ENCODE data around the gene SLC25A30. TPM values are rescaled to one million over a fixed set of nuclear protein-coding genes. Genes with fewer than 3 reads are reported as not detected.
"Not testable (repeated sequence)": the region's sequence is repeated elsewhere in the genome, so short reads cannot be mapped to it uniquely, and the experiment has no call there.

The SLC25A30 gene
- total RNA-seq, 1 donor from 2014 or later = 11.5 TPM

GRCh38 chr13:45356966-45357672 lies 61.1 kb downstream of the SLC25A30 start:
- TF ChIP-seq POLR2AphosphoS5 (IDR thresholded peaks at IDR 0.05; ENCODE audit: insufficient read depth in 1 of 2, low read depth in 1 of 2) = no peak
- TF ChIP-seq, protein P1, sequence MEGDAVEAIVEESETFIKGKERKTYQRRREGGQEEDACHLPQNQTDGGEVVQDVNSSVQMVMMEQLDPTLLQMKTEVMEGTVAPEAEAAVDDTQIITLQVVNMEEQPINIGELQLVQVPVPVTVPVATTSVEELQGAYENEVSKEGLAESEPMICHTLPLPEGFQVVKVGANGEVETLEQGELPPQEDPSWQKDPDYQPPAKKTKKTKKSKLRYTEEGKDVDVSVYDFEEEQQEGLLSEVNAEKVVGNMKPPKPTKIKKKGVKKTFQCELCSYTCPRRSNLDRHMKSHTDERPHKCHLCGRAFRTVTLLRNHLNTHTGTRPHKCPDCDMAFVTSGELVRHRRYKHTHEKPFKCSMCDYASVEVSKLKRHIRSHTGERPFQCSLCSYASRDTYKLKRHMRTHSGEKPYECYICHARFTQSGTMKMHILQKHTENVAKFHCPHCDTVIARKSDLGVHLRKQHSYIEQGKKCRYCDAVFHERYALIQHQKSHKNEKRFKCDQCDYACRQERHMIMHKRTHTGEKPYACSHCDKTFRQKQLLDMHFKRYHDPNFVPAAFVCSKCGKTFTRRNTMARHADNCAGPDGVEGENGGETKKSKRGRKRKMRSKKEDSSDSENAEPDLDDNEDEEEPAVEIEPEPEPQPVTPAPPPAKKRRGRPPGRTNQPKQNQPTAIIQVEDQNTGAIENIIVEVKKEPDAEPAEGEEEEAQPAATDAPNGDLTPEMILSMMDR (IDR thresholded peaks at IDR 0.05) = no peak
- TF ChIP-seq POLR2A (IDR thresholded peaks at IDR 0.05) = no peak
- no peaks in the 10 kb centered on the region for H3K4me1 ChIP-seq
- H3K27ac ChIP-seq = no peak overlapping the region
- peaks cover 0 to 30% of the 10 kb centered on the region in 2 donors for H3K36me3 ChIP-seq
- no peak for DNase-seq (ENCODE audit: extremely low spot score in 2 of 2)
- intact Hi-C loops (cut with DNase I) = no loop called here
- no peaks in the 10 kb centered on the region for H3K27me3 ChIP-seq
- H3K9me3 ChIP-seq = no peaks in the 10 kb centered on the region
- H3K4me3 ChIP-seq = no peak overlapping the region

DNA sequence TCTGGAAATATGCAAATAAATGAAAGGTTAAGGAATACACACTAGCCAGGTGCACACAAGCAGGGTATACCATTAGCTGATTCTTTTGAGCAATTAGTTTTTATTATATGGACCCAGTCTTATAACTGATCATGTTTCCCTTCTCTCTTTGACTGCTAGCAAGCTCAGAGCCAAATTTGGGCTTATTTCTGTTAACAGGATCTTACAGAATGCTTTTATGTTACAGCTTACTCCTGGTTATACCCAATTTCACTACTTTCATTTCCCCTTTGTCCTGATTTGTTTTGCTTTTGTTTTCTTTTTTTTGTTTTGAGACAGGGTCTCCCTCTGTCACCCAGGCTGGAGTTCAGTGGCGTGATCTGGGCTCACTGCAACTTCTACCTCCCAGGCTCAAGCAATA lies 64.3 kb downstream of the SLC25A30 start:
- Histone ChIP-seq H3K4me3 (no peak overlapping the region), H3K27me3 (no peaks in the 10 kb centered on the region), H3K27ac (no peak overlapping the region), H3K9me3 (no peaks in the 10 kb centered on the region), H3K36me3 (peaks cover 0 to 36% of the 10 kb centered on the region in 2 donors), H3K4me1 (no peaks in the 10 kb centered on the region)
- intact Hi-C loops (cut with DNase I) = no loop called here
- DNase-seq (ENCODE audit: extremely low spot score in 2 of 2) = no peak
- TF ChIP-seq, protein P1 (IDR thresholded peaks at IDR 0.05) = no peak
- TF ChIP-seq POLR2A (IDR thresholded peaks at IDR 0.05) = no peak
- TF ChIP-seq POLR2AphosphoS5 (IDR thresholded peaks at IDR 0.05; ENCODE audit: insufficient read depth in 1 of 2, low read depth in 1 of 2) = no peak

DNA sequence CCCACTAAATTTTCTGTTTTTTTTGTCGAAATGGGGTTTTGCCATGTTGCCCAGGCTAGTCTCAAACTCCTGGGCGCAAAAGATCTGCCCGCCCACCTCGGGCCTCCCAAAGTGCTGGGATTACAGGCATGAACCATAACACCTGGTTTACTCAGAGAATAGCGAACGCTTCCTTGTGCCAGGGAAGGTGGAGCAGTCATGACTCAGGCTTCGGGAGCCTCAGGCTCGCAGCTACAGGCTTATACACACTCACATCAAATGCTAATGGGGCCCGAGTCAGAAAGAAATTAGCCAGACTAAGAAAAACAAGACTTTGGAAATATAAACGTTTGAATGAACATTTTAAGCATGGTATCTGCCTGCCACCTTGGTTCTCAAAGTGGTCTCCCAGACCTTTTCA lies 66.1 kb downstream of the SLC25A30 start:
- Histone ChIP-seq H3K9me3 (no peaks in the 10 kb centered on the region), H3K4me3 (no peak overlapping the region), H3K36me3 (peaks cover 0 to 36% of the 10 kb centered on the region in 2 donors), H3K27ac (no peak overlapping the region), H3K4me1 (no peaks in the 10 kb centered on the region), H3K27me3 (no peaks in the 10 kb centered on the region)
- no peak for DNase-seq (ENCODE audit: extremely low spot score in 2 of 2)
- intact Hi-C loops (cut with DNase I) = no loop called here
- no peak for TF ChIP-seq POLR2A (IDR thresholded peaks at IDR 0.05)
- peak; percentile 24 to 30 for TF ChIP-seq POLR2AphosphoS5 (IDR thresholded peaks at IDR 0.05; ENCODE audit: insufficient read depth in 1 of 2, low read depth in 1 of 2)
- TF ChIP-seq, protein P1 (IDR thresholded peaks at IDR 0.05) = no peak

- TF ChIP-seq, protein P1 (IDR thresholded peaks at IDR 0.05) = no peak
- TF ChIP-seq POLR2A (IDR thresholded peaks at IDR 0.05) (no peak), POLR2AphosphoS5 (IDR thresholded peaks at IDR 0.05; ENCODE audit: insufficient read depth in 1 of 2, low read depth in 1 of 2) (no peak)
- no peaks in the 10 kb centered on the region for H3K27me3 ChIP-seq
- no peak for DNase-seq (ENCODE audit: extremely low spot score in 2 of 2)
- peaks cover 0 to 36% of the 10 kb centered on the region in 2 donors for H3K36me3 ChIP-seq
- no peaks in the 10 kb centered on the region for H3K9me3 ChIP-seq
- no peak overlapping the region for H3K4me3 ChIP-seq
- no peaks in the 10 kb centered on the region for H3K4me1 ChIP-seq
- intact Hi-C loops (cut with DNase I) = no loop called here
- H3K27ac ChIP-seq = no peak overlapping the region
Measured at GRCh38 chr13:45350152-45350551, 68.0 kb downstream of the SLC25A30 start.

DNA sequence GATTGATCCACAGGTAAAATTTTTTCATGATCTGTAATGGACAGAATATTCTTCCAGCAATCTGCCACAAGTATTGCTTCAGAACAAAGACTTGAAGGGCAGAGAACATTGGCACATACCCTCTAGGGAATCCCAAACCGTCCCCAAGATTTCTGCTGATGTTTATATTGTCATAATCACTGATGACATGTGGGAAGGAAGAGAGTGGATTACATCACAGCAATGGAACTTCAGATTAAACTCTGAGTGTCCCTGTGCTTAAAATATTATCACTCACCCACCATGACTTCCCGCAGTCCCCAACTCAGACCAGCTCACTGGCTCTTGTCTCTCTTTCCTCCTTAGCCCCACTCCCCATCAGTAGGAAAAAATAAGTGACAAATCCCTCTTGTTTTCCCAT lies 68.7 kb downstream of the SLC25A30 start:
- H3K36me3 ChIP-seq = peaks cover 0 to 36% of the 10 kb centered on the region in 2 donors
- no peaks in the 10 kb centered on the region for H3K27me3 ChIP-seq
- no peak overlapping the region for H3K4me3 ChIP-seq
- no peak for TF ChIP-seq POLR2A (IDR thresholded peaks at IDR 0.05)
- TF ChIP-seq, protein P1 (IDR thresholded peaks at IDR 0.05) = no peak
- no peak for TF ChIP-seq POLR2AphosphoS5 (IDR thresholded peaks at IDR 0.05; ENCODE audit: insufficient read depth in 1 of 2, low read depth in 1 of 2)
- no peaks in the 10 kb centered on the region for H3K4me1 ChIP-seq
- no peaks in the 10 kb centered on the region for H3K9me3 ChIP-seq
- DNase-seq (ENCODE audit: extremely low spot score in 2 of 2) = no peak
- intact Hi-C loops (cut with DNase I) = no loop called here
- no peak overlapping the region for H3K27ac ChIP-seq

- H3K4me3 ChIP-seq; intact Hi-C loops (cut with DNase I); DNase-seq (ENCODE audit: extremely low spot score in 2 of 2); H3K27ac ChIP-seq; H3K27me3 ChIP-seq; H3K9me3 ChIP-seq: not testable (repeated sequence)
- H3K4me1 ChIP-seq = peaks cover 26% of the 10 kb centered on the region
- H3K36me3 ChIP-seq = peaks cover 0 to 11% of the 10 kb centered on the region in 2 donors
Measured at GRCh38 chr13:45344064-45344463, 74.1 kb downstream of the SLC25A30 start.

Data from vagina (tissue), 2 donors.